ENCODE measurements around the gene FCN2. TPM values are rescaled to one million over a fixed set of nuclear protein-coding genes. Genes with fewer than 3 reads are reported as not detected.

FCN2 gene
- total and polyA plus RNA-seq, 2 of the 13 experiments (the other 11 are each of a cell fraction or from before 2014, with no cell fraction given), result not detected

DNA sequence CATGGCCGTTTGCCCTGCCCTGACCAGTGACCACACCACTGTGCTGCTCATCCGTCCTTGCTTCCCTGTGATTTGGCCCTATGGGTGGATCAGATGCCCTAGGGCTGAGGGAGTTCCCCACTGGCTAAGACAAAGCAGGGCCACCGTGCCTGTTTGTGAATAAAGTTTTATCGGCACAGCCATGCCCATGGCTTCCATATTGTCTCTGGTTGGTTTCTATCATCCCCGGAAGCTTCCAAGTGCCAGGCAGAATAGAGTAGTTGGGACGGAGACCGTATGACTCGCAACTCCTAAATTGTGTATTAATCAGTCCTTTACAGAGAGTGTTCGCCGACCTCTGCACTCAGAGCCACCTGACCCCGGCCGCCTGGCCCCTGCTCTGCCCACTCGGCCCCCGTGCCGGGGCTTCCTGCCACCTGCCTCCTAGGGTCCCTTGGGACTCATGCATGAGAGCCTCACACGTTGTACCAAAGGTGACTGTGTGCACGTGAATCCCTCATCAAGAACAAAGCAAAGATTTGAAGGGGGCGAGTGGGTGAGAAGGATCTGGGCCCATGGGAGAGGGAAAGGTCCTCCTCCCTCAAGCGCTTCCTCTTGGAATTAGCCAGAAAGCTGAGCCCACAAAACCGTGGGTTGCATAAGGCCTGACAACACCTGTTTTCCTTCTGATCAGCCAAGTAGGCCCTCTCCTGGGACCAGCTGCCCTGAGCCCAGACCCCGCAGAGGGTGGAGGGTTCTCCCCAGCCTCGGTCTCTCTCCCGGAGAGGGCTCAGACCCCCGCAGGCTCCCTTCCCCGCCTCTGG lies 11.7 kb upstream of the FCN2 start (continued):
- TF ChIP-seq, protein P1, sequence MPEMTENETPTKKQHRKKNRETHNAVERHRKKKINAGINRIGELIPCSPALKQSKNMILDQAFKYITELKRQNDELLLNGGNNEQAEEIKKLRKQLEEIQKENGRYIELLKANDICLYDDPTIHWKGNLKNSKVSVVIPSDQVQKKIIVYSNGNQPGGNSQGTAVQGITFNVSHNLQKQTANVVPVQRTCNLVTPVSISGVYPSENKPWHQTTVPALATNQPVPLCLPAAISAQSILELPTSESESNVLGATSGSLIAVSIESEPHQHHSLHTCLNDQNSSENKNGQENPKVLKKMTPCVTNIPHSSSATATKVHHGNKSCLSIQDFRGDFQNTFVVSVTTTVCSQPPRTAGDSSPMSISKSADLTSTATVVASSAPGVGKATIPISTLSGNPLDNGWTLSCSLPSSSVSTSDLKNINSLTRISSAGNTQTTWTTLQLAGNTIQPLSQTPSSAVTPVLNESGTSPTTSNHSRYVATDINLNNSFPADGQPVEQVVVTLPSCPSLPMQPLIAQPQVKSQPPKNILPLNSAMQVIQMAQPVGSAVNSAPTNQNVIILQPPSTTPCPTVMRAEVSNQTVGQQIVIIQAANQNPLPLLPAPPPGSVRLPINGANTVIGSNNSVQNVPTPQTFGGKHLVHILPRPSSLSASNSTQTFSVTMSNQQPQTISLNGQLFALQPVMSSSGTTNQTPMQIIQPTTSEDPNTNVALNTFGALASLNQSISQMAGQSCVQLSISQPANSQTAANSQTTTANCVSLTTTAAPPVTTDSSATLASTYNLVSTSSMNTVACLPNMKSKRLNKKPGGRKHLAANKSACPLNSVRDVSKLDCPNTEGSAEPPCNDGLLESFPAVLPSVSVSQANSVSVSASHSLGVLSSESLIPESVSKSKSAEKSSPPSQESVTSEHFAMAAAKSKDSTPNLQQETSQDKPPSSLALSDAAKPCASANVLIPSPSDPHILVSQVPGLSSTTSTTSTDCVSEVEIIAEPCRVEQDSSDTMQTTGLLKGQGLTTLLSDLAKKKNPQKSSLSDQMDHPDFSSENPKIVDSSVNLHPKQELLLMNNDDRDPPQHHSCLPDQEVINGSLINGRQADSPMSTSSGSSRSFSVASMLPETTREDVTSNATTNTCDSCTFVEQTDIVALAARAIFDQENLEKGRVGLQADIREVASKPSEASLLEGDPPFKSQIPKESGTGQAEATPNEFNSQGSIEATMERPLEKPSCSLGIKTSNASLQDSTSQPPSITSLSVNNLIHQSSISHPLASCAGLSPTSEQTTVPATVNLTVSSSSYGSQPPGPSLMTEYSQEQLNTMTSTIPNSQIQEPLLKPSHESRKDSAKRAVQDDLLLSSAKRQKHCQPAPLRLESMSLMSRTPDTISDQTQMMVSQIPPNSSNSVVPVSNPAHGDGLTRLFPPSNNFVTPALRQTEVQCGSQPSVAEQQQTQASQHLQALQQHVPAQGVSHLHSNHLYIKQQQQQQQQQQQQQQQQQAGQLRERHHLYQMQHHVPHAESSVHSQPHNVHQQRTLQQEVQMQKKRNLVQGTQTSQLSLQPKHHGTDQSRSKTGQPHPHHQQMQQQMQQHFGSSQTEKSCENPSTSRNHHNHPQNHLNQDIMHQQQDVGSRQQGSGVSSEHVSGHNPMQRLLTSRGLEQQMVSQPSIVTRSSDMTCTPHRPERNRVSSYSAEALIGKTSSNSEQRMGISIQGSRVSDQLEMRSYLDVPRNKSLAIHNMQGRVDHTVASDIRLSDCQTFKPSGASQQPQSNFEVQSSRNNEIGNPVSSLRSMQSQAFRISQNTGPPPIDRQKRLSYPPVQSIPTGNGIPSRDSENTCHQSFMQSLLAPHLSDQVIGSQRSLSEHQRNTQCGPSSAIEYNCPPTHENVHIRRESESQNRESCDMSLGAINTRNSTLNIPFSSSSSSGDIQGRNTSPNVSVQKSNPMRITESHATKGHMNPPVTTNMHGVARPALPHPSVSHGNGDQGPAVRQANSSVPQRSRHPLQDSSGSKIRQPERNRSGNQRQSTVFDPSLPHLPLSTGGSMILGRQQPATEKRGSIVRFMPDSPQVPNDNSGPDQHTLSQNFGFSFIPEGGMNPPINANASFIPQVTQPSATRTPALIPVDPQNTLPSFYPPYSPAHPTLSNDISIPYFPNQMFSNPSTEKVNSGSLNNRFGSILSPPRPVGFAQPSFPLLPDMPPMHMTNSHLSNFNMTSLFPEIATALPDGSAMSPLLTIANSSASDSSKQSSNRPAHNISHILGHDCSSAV (CRISPR knock-in tag; IDR thresholded peaks at IDR 0.05; ENCODE audit: borderline replicate concordance), result no peak
- TF ChIP-seq, protein P2, sequence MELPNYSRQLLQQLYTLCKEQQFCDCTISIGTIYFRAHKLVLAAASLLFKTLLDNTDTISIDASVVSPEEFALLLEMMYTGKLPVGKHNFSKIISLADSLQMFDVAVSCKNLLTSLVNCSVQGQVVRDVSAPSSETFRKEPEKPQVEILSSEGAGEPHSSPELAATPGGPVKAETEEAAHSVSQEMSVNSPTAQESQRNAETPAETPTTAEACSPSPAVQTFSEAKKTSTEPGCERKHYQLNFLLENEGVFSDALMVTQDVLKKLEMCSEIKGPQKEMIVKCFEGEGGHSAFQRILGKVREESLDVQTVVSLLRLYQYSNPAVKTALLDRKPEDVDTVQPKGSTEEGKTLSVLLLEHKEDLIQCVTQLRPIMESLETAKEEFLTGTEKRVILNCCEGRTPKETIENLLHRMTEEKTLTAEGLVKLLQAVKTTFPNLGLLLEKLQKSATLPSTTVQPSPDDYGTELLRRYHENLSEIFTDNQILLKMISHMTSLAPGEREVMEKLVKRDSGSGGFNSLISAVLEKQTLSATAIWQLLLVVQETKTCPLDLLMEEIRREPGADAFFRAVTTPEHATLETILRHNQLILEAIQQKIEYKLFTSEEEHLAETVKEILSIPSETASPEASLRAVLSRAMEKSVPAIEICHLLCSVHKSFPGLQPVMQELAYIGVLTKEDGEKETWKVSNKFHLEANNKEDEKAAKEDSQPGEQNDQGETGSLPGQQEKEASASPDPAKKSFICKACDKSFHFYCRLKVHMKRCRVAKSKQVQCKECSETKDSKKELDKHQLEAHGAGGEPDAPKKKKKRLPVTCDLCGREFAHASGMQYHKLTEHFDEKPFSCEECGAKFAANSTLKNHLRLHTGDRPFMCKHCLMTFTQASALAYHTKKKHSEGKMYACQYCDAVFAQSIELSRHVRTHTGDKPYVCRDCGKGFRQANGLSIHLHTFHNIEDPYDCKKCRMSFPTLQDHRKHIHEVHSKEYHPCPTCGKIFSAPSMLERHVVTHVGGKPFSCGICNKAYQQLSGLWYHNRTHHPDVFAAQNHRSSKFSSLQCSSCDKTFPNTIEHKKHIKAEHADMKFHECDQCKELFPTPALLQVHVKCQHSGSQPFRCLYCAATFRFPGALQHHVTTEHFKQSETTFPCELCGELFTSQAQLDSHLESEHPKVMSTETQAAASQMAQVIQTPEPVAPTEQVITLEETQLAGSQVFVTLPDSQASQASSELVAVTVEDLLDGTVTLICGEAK (IDR thresholded peaks at IDR 0.05), result no peak
- TF ChIP-seq, protein P2 (CRISPR knock-in tag; IDR thresholded peaks at IDR 0.05), result peak; percentile 70; the same call in 1 of the 2 replicates

Measured in HepG2 (cell line).